Fibroblast of lung (primary cell): Measurements from ENCODE around the gene NRCAM.

Experiments used
- EZH2 ChIP-seq: IDR thresholded peaks from 2 replicates; pipeline ENCODE4 v1.5.1; 2012; ENCODE audit warnings: low read length, control low read depth, mild to moderate bottlenecking; ENCODE audit errors: missing control alignments
- TF ChIP-seq, protein P1 (sequence below), 2 donors: IDR thresholded peaks in 1 of 2; conservative IDR thresholded peaks in 1 of 2; 1 replicate in 1 of 2; 2 replicates in 1 of 2; pipeline ENCODE4 v1.5.1; 2011 to 2012; ENCODE audit warnings: low read length in 2 of 2, control low read depth in 1 of 2, inconsistent platforms in 1 of 2, low read depth in 1 of 2, mild to moderate bottlenecking in 1 of 2

GRCh38 chr7:108413782-108414492, 42.3 kb downstream of the NRCAM start:
- TF ChIP-seq, protein P1, sequence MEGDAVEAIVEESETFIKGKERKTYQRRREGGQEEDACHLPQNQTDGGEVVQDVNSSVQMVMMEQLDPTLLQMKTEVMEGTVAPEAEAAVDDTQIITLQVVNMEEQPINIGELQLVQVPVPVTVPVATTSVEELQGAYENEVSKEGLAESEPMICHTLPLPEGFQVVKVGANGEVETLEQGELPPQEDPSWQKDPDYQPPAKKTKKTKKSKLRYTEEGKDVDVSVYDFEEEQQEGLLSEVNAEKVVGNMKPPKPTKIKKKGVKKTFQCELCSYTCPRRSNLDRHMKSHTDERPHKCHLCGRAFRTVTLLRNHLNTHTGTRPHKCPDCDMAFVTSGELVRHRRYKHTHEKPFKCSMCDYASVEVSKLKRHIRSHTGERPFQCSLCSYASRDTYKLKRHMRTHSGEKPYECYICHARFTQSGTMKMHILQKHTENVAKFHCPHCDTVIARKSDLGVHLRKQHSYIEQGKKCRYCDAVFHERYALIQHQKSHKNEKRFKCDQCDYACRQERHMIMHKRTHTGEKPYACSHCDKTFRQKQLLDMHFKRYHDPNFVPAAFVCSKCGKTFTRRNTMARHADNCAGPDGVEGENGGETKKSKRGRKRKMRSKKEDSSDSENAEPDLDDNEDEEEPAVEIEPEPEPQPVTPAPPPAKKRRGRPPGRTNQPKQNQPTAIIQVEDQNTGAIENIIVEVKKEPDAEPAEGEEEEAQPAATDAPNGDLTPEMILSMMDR (conservative IDR thresholded peaks at IDR 0.05 in 1 of 2, IDR thresholded peaks at IDR 0.05 in 1 of 2; ENCODE audit: low read depth in 1 of 2, low read length in 2 of 2), result no peak
- no peak for TF ChIP-seq EZH2
